ENCODE data around the gene CEBPZOS. TPM values are rescaled to one million over a fixed set of nuclear protein-coding genes. Genes with fewer than 3 reads are reported as not detected.

The CEBPZOS gene
- total RNA-seq, 4 donors from 2014 or later = 21.0 to 34.2 (median 29.3) TPM

DNA sequence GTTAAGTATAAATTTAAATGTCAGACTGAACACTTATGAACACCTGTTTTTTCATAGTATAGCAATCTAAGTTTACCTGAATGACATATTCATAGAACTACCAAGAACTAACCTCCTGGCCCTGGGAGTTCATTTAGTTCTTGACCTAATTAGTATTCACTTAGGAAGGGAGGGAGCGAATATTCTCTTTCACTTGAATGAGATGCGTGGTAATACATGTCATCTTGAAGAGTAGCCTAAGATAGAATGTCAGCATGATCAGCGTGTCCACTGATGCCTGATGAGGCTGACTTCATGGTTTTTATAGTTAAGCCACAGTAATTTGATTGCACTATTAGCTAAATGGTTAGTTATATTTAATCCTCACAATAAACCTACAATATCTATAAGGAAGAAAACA is 48.5 kb downstream of the CEBPZOS start:
- TF ChIP-seq, protein P1, sequence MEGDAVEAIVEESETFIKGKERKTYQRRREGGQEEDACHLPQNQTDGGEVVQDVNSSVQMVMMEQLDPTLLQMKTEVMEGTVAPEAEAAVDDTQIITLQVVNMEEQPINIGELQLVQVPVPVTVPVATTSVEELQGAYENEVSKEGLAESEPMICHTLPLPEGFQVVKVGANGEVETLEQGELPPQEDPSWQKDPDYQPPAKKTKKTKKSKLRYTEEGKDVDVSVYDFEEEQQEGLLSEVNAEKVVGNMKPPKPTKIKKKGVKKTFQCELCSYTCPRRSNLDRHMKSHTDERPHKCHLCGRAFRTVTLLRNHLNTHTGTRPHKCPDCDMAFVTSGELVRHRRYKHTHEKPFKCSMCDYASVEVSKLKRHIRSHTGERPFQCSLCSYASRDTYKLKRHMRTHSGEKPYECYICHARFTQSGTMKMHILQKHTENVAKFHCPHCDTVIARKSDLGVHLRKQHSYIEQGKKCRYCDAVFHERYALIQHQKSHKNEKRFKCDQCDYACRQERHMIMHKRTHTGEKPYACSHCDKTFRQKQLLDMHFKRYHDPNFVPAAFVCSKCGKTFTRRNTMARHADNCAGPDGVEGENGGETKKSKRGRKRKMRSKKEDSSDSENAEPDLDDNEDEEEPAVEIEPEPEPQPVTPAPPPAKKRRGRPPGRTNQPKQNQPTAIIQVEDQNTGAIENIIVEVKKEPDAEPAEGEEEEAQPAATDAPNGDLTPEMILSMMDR (IDR thresholded peaks at IDR 0.05) = no peak
- no peak for TF ChIP-seq POLR2A (IDR thresholded peaks at IDR 0.05)
- peaks cover 23 to 32% of the 10 kb centered on the region in 2 donors for H3K36me3 ChIP-seq
- no peaks in the 10 kb centered on the region for H3K27me3 ChIP-seq
- no peaks in the 10 kb centered on the region for H3K4me1 ChIP-seq
- no peaks in the 10 kb centered on the region for H3K9me3 ChIP-seq
- no peak overlapping the region for H3K27ac ChIP-seq
- H3K4me3 ChIP-seq (replicated peaks in 1 of 3) = no peak overlapping the region
- intact Hi-C loops (cut with DNase I) = no loop called here
- no peak for DNase-seq
- 95 to 97% methylated on average over 3 of the region's 3 CpGs for WGBS, 2 donors

DNA sequence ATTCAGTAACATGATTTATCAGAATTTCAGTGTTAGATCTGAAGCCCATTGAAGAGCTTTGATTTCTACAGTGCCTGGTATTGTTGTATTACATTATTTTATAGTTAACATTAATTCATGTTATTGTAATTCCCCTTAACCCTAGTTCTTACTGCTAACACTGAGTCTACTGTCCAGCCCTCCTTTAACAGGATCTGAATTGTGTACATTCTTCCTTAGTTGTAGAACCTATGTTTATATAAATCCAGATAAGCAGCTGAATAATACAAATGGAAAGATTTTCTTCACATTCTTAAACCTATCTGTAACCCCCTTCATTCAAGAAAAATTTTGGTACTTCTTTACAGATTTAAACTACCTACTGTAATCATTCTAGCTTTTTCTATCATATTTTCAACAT is 49.9 kb downstream of the CEBPZOS start:
- no peaks in the 10 kb centered on the region for H3K9me3 ChIP-seq
- H3K36me3 ChIP-seq = peaks cover 23 to 32% of the 10 kb centered on the region in 2 donors
- no peak for TF ChIP-seq POLR2A (IDR thresholded peaks at IDR 0.05)
- TF ChIP-seq, protein P1 (IDR thresholded peaks at IDR 0.05) = no peak

DNA sequence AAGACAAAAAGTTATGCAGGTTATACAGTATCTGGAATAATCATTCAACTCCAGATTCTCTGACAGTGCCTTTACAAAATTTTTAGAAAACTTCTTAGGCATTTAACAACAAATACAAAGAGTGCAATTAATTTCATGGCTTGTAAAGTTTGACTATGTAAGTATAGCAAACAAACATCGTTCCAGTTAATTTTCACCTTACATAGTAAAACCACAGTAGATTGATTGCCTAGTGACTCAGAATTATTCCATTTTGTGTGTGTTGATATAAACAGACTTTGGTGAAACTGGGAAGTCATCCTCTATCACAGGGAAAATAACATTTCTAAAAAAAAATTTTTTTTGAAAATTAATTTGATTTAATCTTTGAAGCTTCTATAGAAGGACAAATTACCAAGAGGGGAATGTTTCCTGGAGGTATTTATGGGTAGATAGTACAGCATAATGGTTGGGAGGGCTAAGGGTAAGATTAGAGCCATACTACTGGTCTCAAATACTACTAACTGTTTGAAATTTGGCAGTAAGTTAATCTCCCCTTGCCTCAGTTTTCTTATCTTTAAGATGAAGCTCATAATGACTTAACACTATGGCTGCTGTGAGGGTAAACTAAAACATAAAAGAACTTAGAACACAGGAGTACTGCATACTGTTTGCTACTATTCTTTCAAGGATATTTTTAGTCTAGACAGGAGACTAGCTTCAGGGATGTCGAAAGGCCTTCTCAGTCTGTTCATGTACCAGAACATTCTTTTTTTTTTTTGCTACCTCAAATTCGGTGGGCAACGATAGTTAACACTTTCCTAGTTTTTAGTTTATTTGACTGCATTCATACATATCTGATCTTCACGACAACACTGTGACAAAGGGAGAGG is 54.8 kb downstream of the CEBPZOS start:
- Histone ChIP-seq H3K27ac (no peak overlapping the region), H3K4me3 (replicated peaks in 1 of 3) (no peak overlapping the region), H3K4me1 (no peaks in the 10 kb centered on the region), H3K27me3 (no peaks in the 10 kb centered on the region), H3K36me3 (peaks cover 24 to 46% of the 10 kb centered on the region in 2 donors), H3K9me3 (no peaks in the 10 kb centered on the region)
- no peak for DNase-seq
- 85 to 91% methylated on average over 5 of the region's 5 CpGs for WGBS, 2 donors
- TF ChIP-seq, protein P1 (IDR thresholded peaks at IDR 0.05) = no peak
- intact Hi-C loops (cut with DNase I) = no loop called here

More for the DNA sequence above, 49.9 kb downstream of the CEBPZOS start:
- intact Hi-C loops (cut with DNase I) = no loop called here
- Histone ChIP-seq H3K4me3 (replicated peaks in 1 of 3) (no peak overlapping the region), H3K27ac (no peak overlapping the region), H3K4me1 (no peaks in the 10 kb centered on the region), H3K27me3 (no peaks in the 10 kb centered on the region)
- no peak for DNase-seq

Other genes starting within 250 kb of the CEBPZOS start
- 10 to 100 TPM; 14.9 to 18.5 (median 16.1) TPM for gene STRN, start 230.0 kb upstream of the CEBPZOS start, total RNA-seq
- gene HEATR5B, start 112.1 kb upstream of the CEBPZOS start, total RNA-seq = 10 to 100 TPM; 34.3 to 52.7 (median 44.5) TPM
- 10 to 100 TPM in 1 of 4 donors, 1 to 10 TPM in 3; 6.2 to 10.6 (median 8.7) TPM for gene GPATCH11, start 112.0 kb upstream of the CEBPZOS start, total RNA-seq
- gene EIF2AK2, start 39.5 kb upstream of the CEBPZOS start, total RNA-seq = 10 to 100 TPM; 28.6 to 41.7 (median 31.0) TPM
- not detected for gene SULT6B1, start 7.8 kb upstream of the CEBPZOS start, total RNA-seq
- gene CEBPZ, start 35.1 kb downstream of the CEBPZOS start, total RNA-seq = 10 to 100 TPM; 31.4 to 46.1 (median 34.5) TPM
- gene NDUFAF7, start 35.2 kb downstream of the CEBPZOS start, total RNA-seq = 10 to 100 TPM; 11.5 to 23.1 (median 19.1) TPM
- 10 to 100 TPM; 31.3 to 45.2 (median 42.2) TPM for gene PRKD3, start 128.3 kb downstream of the CEBPZOS start, total RNA-seq
- 1 to 10 TPM; 1.0 to 6.0 (median 4.3) TPM for gene QPCT, start 148.1 kb downstream of the CEBPZOS start, total RNA-seq